GM18951 (cell line): ENCODE data around the gene ICAM1.
A peak's percentile ranks its signal among the peaks of the same experiment; 100 is the strongest.

ENCODE experiments used
- POLR2A ChIP-seq: IDR thresholded peaks from 4 replicates; pipeline ENCODE4 v1.6.1; 2011; ENCODE audit warnings: mild to moderate bottlenecking; ENCODE audit not compliant: insufficient read length, insufficient read depth; ENCODE audit errors: extremely low read depth
- in situ Hi-C: fragments of 300-500 bp; cut with MboI; formaldehyde crosslinking; loops from one replicate; pipeline ENCODE4 v1.12.0; 2022; ENCODE audit warnings: low sequenced_read_pairs, mixed read lengths, inconsistent platforms; ENCODE audit not compliant: unreplicated experiment

Gene ICAM1

GRCh38 chr19:10332965-10333757, 62.2 kb downstream of the ICAM1 start, which contains the start of gene RAVER1:
TSS of gene RAVER1 (minus strand) at chr19:10333529. CDS start at chr19:10333507, 22 bp downstream.
- TF ChIP-seq POLR2A = peak; percentile 96
- in situ Hi-C loops = no loop called here

GRCh38 chr19:10333758-10334587, 63.1 kb downstream of the ICAM1 start:
- in situ Hi-C loops = no loop called here
- TF ChIP-seq POLR2A = no peak

- in situ Hi-C loops = no loop called here
- no peak for TF ChIP-seq POLR2A
Observed at GRCh38 chr19:10334588-10335351, 63.9 kb downstream of the ICAM1 start.

- in situ Hi-C loops = no loop called here
- TF ChIP-seq POLR2A = no peak
Observed at GRCh38 chr19:10335352-10335985, 64.5 kb downstream of the ICAM1 start.
